ENCODE results near the gene ASCL1. TPM values are rescaled to one million over a fixed set of nuclear protein-coding genes. Genes with fewer than 3 reads are reported as not detected.

The ASCL1 gene
- total RNA-seq, 1 donor from 2014 or later, result not detected

GRCh38 chr12:102950950-102951619 is 6.4 kb upstream of the ASCL1 start:
- no peak for ATAC-seq (ENCODE audit: low read depth)
- Mint-ChIP-seq H3K36me3 (ENCODE audit: low read depth) (no peaks in the 10 kb centered on the region), H3K4me3 (peak overlapping the region; percentile 67), H3K27ac (no peak overlapping the region), H3K9me3 (no peaks in the 10 kb centered on the region), H3K27me3 (peaks cover 75% of the 10 kb centered on the region), H3K4me1 (peaks cover 14% of the 10 kb centered on the region)
- CTCF ChIA-PET, result interaction anchor here (1.1 to 7.2 kb wide), 4 partner anchors 15 to 597 kb away, joined by 3 to 171 read pairs (median 22); no protein-coding TSS in a partner anchor
- no peak for TF ChIP-seq CTCF (IDR thresholded peaks at IDR 0.05)
- intact Hi-C loops (cut with micrococcal nuclease), result loop anchor here (1.0 to 10.0 kb wide), 2 partner anchors 7 to 354 kb away; no protein-coding TSS in a partner anchor
- POLR2A ChIA-PET, result interaction anchor here (0.8 kb wide), 1 partner anchor 586 kb away, joined by 3 read pairs; no protein-coding TSS in a partner anchor
- DNase-seq, result no peak

- Mint-ChIP-seq H3K9me3 (no peaks in the 10 kb centered on the region), H3K4me1 (peaks cover 17% of the 10 kb centered on the region), H3K27ac (no peak overlapping the region), H3K36me3 (ENCODE audit: low read depth) (no peaks in the 10 kb centered on the region), H3K4me3 (no peak overlapping the region), H3K27me3 (peaks cover 75% of the 10 kb centered on the region)
- no peak for TF ChIP-seq CTCF (IDR thresholded peaks at IDR 0.05)
- no peak for DNase-seq
- no peak for ATAC-seq (ENCODE audit: low read depth)
- intact Hi-C loops (cut with micrococcal nuclease), result loop anchor here (10.0 kb wide), 1 partner anchor 353 kb away; no protein-coding TSS in a partner anchor
- CTCF ChIA-PET, result interaction anchor here (1.5 kb wide), 1 partner anchor 597 kb away, joined by 8 read pairs; no protein-coding TSS in a partner anchor
- POLR2A ChIA-PET, result no interaction called here
Observed at GRCh38 chr12:102951841-102952240, 5.6 kb upstream of the ASCL1 start.

GRCh38 chr12:102953221-102953620 is 4.3 kb upstream of the ASCL1 start:
- H3K4me3 Mint-ChIP-seq, result no peak overlapping the region
- H3K4me1 Mint-ChIP-seq, result peaks cover 27% of the 10 kb centered on the region
- ChIA-PET CTCF (interaction anchor here (1.5 kb wide), 1 partner anchor 596 kb away, joined by 8 read pairs; no protein-coding TSS in a partner anchor), POLR2A (no interaction called here)
- no peak for TF ChIP-seq CTCF (IDR thresholded peaks at IDR 0.05)
- no peak overlapping the region for H3K27ac Mint-ChIP-seq
- intact Hi-C loops (cut with micrococcal nuclease), result loop anchor here (1.0 to 10.0 kb wide), 2 partner anchors 12 to 352 kb away; no protein-coding TSS in a partner anchor
- no peaks in the 10 kb centered on the region for H3K36me3 Mint-ChIP-seq (ENCODE audit: low read depth)
- ATAC-seq (ENCODE audit: low read depth) (no peak), DNase-seq (no peak)
- no peaks in the 10 kb centered on the region for H3K9me3 Mint-ChIP-seq
- peaks cover 74% of the 10 kb centered on the region for H3K27me3 Mint-ChIP-seq

GRCh38 chr12:102954134-102954533 is 3.3 kb upstream of the ASCL1 start:
- ATAC-seq (ENCODE audit: low read depth), result no peak
- CTCF ChIA-PET, result interaction anchor here (1.4 kb wide), 1 partner anchor 594 kb away, joined by 4 read pairs; no protein-coding TSS in a partner anchor
- peaks cover 77% of the 10 kb centered on the region for H3K27me3 Mint-ChIP-seq
- DNase-seq, result no peak
- no peak for TF ChIP-seq CTCF (IDR thresholded peaks at IDR 0.05)
- H3K27ac Mint-ChIP-seq, result no peak overlapping the region
- H3K9me3 Mint-ChIP-seq, result no peaks in the 10 kb centered on the region
- intact Hi-C loops (cut with micrococcal nuclease), result loop anchor here (10.0 kb wide), 1 partner anchor 351 kb away; no protein-coding TSS in a partner anchor
- H3K36me3 Mint-ChIP-seq (ENCODE audit: low read depth), result no peaks in the 10 kb centered on the region
- POLR2A ChIA-PET, result no interaction called here
- H3K4me3 Mint-ChIP-seq, result no peak overlapping the region
- H3K4me1 Mint-ChIP-seq, result peaks cover 32% of the 10 kb centered on the region

GRCh38 chr12:102955926-102956737 is 1.3 kb upstream of the ASCL1 start:
- CTCF ChIA-PET, result no interaction called here
- peaks cover 23% of the 10 kb centered on the region for H3K4me1 Mint-ChIP-seq
- H3K27ac Mint-ChIP-seq, result no peak overlapping the region
- intact Hi-C loops (cut with micrococcal nuclease), result loop anchor here (5.0 to 10.0 kb wide), 2 partner anchors 349 to 486 kb away; no protein-coding TSS in a partner anchor
- no peak overlapping the region for H3K4me3 Mint-ChIP-seq
- DNase-seq (no peak), ATAC-seq (ENCODE audit: low read depth) (no peak)
- H3K36me3 Mint-ChIP-seq (ENCODE audit: low read depth), result no peaks in the 10 kb centered on the region
- H3K27me3 Mint-ChIP-seq, result peaks cover 77% of the 10 kb centered on the region
- POLR2A ChIA-PET, result no interaction called here
- H3K9me3 Mint-ChIP-seq, result no peaks in the 10 kb centered on the region
- no peak for TF ChIP-seq CTCF (IDR thresholded peaks at IDR 0.05)
